ENCODE data around the gene RASGRP1. TPM values are rescaled to one million over a fixed set of nuclear protein-coding genes. Genes with fewer than 3 reads are reported as not detected.

Gene RASGRP1
- total RNA-seq, 1 experiment from 2014 or later: 0.85 TPM

GRCh38 chr15:38499651-38500050, 65.0 kb downstream of the RASGRP1 start:
- no peak overlapping the region for H3K18ac ChIP-seq (ENCODE audit: insufficient read length, low read depth, low read length)
- H2BK5ac ChIP-seq (ENCODE audit: insufficient read length, low read length): no peak overlapping the region
- Mint-ChIP-seq H3K27ac (peak overlapping the region in 1 of 3 experiments; percentile 37; a peak in 1 of 7 replicates), H3K36me3 (ENCODE audit: insufficient read depth in 1 of 3, low read depth in 3 of 3) (peaks cover 2 to 6% (median 3%) of the 10 kb centered on the region in 3 experiments; a peak in 3 of 7 replicates), H3K4me1 (peaks cover 6% of the 10 kb centered on the region in 2 experiments; a peak in 2 of 4 replicates), H3K9me3 (no peaks in the 10 kb centered on the region), H3K4me3 (no peak overlapping the region), H3K27me3 (ENCODE audit: low read depth) (no peaks in the 10 kb centered on the region)
- H4K5ac ChIP-seq (ENCODE audit: insufficient read length, low read depth, low read length): no peak overlapping the region
- H3K4me1 ChIP-seq (ENCODE audit: insufficient read depth, low read length): no peaks in the 10 kb centered on the region
- no peak overlapping the region for H2BK120ac ChIP-seq (ENCODE audit: low read depth, low read length, poor library complexity, severe bottlenecking)
- no peak overlapping the region for H3K56ac ChIP-seq (ENCODE audit: insufficient read length, low read depth, low read length)
- H2BK20ac ChIP-seq (ENCODE audit: low read depth, low read length, poor library complexity, severe bottlenecking): no peak overlapping the region
- no peaks in the 10 kb centered on the region for H3K79me1 ChIP-seq (ENCODE audit: insufficient read depth, low read depth, low read length, poor library complexity, severe bottlenecking)
- no peak overlapping the region for H2BK12ac ChIP-seq (ENCODE audit: insufficient read length, low read depth, low read length)
- no peak overlapping the region for H4K91ac ChIP-seq (ENCODE audit: insufficient read length, low read depth, low read length)
- no CpG with 5 or more reads among the region's 1 CpG for WGBS (ENCODE audit: extremely low coverage, insufficient read length, low lambda C conversion rate)
- no peak overlapping the region for H3K23ac ChIP-seq (ENCODE audit: insufficient read length, low read depth, low read length)
- no peak overlapping the region for H3K4me2 ChIP-seq (ENCODE audit: insufficient read depth, insufficient read length, low read length)
- H4K8ac ChIP-seq (replicated peaks; ENCODE audit: insufficient read length, low read depth, low read length): no peak overlapping the region
- TF ChIP-seq, protein P1, sequence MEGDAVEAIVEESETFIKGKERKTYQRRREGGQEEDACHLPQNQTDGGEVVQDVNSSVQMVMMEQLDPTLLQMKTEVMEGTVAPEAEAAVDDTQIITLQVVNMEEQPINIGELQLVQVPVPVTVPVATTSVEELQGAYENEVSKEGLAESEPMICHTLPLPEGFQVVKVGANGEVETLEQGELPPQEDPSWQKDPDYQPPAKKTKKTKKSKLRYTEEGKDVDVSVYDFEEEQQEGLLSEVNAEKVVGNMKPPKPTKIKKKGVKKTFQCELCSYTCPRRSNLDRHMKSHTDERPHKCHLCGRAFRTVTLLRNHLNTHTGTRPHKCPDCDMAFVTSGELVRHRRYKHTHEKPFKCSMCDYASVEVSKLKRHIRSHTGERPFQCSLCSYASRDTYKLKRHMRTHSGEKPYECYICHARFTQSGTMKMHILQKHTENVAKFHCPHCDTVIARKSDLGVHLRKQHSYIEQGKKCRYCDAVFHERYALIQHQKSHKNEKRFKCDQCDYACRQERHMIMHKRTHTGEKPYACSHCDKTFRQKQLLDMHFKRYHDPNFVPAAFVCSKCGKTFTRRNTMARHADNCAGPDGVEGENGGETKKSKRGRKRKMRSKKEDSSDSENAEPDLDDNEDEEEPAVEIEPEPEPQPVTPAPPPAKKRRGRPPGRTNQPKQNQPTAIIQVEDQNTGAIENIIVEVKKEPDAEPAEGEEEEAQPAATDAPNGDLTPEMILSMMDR (conservative IDR thresholded peaks at IDR 0.05): no peak
- no peak overlapping the region for H3K14ac ChIP-seq (ENCODE audit: insufficient read depth, low read length)
- no peak overlapping the region for H3K27ac ChIP-seq (ENCODE audit: insufficient read length, low read depth, low read length)
- no peak overlapping the region for H2AK5ac ChIP-seq (ENCODE audit: insufficient read length, low read length)
- H3K9ac ChIP-seq (ENCODE audit: extremely low read depth, insufficient read length, low read length): no peak overlapping the region
- H3K23me2 ChIP-seq (ENCODE audit: insufficient read length, low read depth, low read length, poor library complexity, severe bottlenecking): no peaks in the 10 kb centered on the region
- H3K79me2 ChIP-seq (ENCODE audit: insufficient read depth, low read length): no peaks in the 10 kb centered on the region
- no peaks in the 10 kb centered on the region for H4K20me1 ChIP-seq (ENCODE audit: control insufficient read depth, insufficient read depth, insufficient read length)
- H2AFZ ChIP-seq (ENCODE audit: low read length): no peak overlapping the region
- no peak overlapping the region for H3T11ph ChIP-seq (ENCODE audit: low read length)
- no peaks in the 10 kb centered on the region for H3K27me3 ChIP-seq (ENCODE audit: insufficient read depth, low read length)
- H3K9me3 ChIP-seq (ENCODE audit: control insufficient read depth, low read depth, low read length): no peaks in the 10 kb centered on the region
- no peak overlapping the region for H2BK15ac ChIP-seq (ENCODE audit: low read depth, low read length)
- no peak for DNase-seq
- no peak overlapping the region for H3K4ac ChIP-seq (ENCODE audit: low read depth, low read length)
